ENCODE results near the gene REC114. TPM values are rescaled to one million over a fixed set of nuclear protein-coding genes. Genes with fewer than 3 reads are reported as not detected.
A peak's percentile ranks its signal among the peaks of the same experiment; 100 is the strongest.

The REC114 gene
- total and polyA plus RNA-seq, 2 of the 8 experiments (the other 6 are each of a cell fraction or from before 2014, with no cell fraction given) = 0.12 TPM; not detected in 1

DNA sequence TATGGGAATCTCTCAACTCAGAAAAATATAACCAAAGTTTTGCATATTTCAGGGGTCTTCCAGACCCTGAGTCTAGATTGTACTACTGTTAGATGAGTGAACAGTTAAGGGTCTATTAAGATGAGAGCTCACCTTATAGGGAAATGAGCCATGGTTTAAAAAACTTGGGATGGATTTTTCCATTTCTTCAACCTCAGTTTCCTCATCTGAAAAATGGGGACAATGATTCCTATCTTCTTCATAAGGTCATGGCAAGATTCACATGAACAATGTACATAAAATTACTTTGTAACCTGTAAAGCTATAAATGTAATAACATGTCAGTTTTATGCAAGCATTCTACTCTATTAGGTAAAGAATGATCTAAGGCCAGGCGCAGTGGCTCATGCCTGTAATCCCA lies 161.5 kb downstream of the REC114 start:
- no peak for FAIRE-seq
- no peak overlapping the region for H3K56ac ChIP-seq (replicated peaks; ENCODE audit: insufficient read length, low read depth, low read length)
- H3K4me2 ChIP-seq (ENCODE audit: insufficient read depth in 1 of 2, low read depth in 2 of 2, low read length in 2 of 2) = no peak overlapping the region
- peaks cover 13 to 26% (median 21%) of the 10 kb centered on the region in 4 experiments; a peak in 6 of 7 replicates for H3K4me1 ChIP-seq (replicated peaks in 1 of 4; ENCODE audit: control insufficient read depth in 3 of 4, insufficient read depth in 4 of 4, low read length in 3 of 4)
- 100% methylated on average over 1 of the region's 1 CpG; no CpG with 5 or more reads in 1 of the 2 experiments for WGBS, 2 experiments (ENCODE audit: extremely low coverage in 1 of 2, insufficient coverage in 1 of 2, insufficient read length in 1 of 2, insufficient replicate concordance in 2 of 2, low coverage in 1 of 2, low lambda C conversion rate in 2 of 2, missing lambda C conversion rate in 1 of 2)
- no peaks in the 10 kb centered on the region; a peak in 1 of 8 replicates for H3K36me3 ChIP-seq (ENCODE audit: control insufficient read depth in 2 of 4, insufficient read depth in 4 of 4, low read length in 3 of 4)
- no peak overlapping the region for H2BK20ac ChIP-seq (ENCODE audit: low read length)
- no peak overlapping the region for H4K5ac ChIP-seq (ENCODE audit: insufficient read length, low read depth, low read length)
- DNase-seq (ENCODE audit: low read depth in 1 of 2, low spot score in 2 of 2) = no peak
- H3K9ac ChIP-seq (replicated peaks in 1 of 4; ENCODE audit: extremely low read depth in 1 of 4, low read depth in 3 of 4, low read length in 3 of 4) = no peak overlapping the region
- H2BK15ac ChIP-seq (ENCODE audit: low read length) = no peak overlapping the region
- no peak overlapping the region for H3K27ac ChIP-seq (ENCODE audit: low read depth, low read length)
- H3K4me3 ChIP-seq (ENCODE audit: extremely low read depth in 1 of 4, insufficient read depth in 2 of 4, low read depth in 3 of 4, low read length in 4 of 4) = no peak overlapping the region
- no peak overlapping the region for H2AK5ac ChIP-seq (ENCODE audit: low read depth, low read length)
- H3K14ac ChIP-seq (ENCODE audit: insufficient read length) = no peak overlapping the region
- no peaks in the 10 kb centered on the region for H3K23me2 ChIP-seq (ENCODE audit: low read depth, low read length)
- peaks cover 17 to 98% of the 10 kb centered on the region in 2 experiments for H3K79me2 ChIP-seq (ENCODE audit: control insufficient read depth in 1 of 2, insufficient read depth in 2 of 2, low read length in 2 of 2)
- no peak overlapping the region for H4K8ac ChIP-seq (ENCODE audit: extremely low read depth, insufficient read depth, low read length)
- H2AFZ ChIP-seq (ENCODE audit: low read length) = no peak overlapping the region
- H4K20me1 ChIP-seq (replicated peaks in 1 of 2; ENCODE audit: control insufficient read depth in 1 of 2, insufficient read depth in 2 of 2, low read length in 2 of 2) = peaks cover 20 to 35% of the 10 kb centered on the region in 2 experiments
- H3K18ac ChIP-seq (ENCODE audit: extremely low read depth, low read length) = peak overlapping the region; percentile 15; the same call in 1 of the 2 replicates
- no peak overlapping the region for H2BK12ac ChIP-seq (ENCODE audit: low read depth, low read length)
- no peak overlapping the region for H3K23ac ChIP-seq (ENCODE audit: insufficient read length)
- H2BK120ac ChIP-seq (replicated peaks; ENCODE audit: low read depth, low read length) = no peak overlapping the region
- peaks cover 2% of the 10 kb centered on the region; the same call in 1 of the 2 replicates for H3K79me1 ChIP-seq (ENCODE audit: low read depth, low read length)
- ChIA-PET POLR2A (ENCODE audit: partially characterized antibody) (interaction anchor here (1.4 kb wide), 1 partner anchor 80 kb away, joined by 3 read pairs; no protein-coding TSS in a partner anchor), CTCF (ENCODE audit: partially characterized antibody) (interaction anchor here (0.5 to 7.4 kb wide), 10 partner anchors 10 to 947 kb away, joined by 3 to 42 read pairs (median 3); no protein-coding TSS in a partner anchor)
- H4K91ac ChIP-seq (replicated peaks; ENCODE audit: insufficient read length, low read length) = no peak overlapping the region
- no peak overlapping the region for H2BK5ac ChIP-seq (ENCODE audit: low read depth, low read length)
- H3K4ac ChIP-seq (replicated peaks; ENCODE audit: insufficient read length, low read depth, low read length) = no peak overlapping the region
- H3K9me3 ChIP-seq (ENCODE audit: insufficient read depth in 2 of 2, low read depth in 1 of 2, low read length in 1 of 2) = no peaks in the 10 kb centered on the region
- H3K27me3 ChIP-seq (replicated peaks in 1 of 4; ENCODE audit: control insufficient read depth in 3 of 4, extremely low read depth in 1 of 4, insufficient read depth in 3 of 4, low read length in 3 of 4) = no peaks in the 10 kb centered on the region
- no peak for TF ChIP-seq CTCF (IDR thresholded peaks at IDR 0.05; ENCODE audit: control extremely low read depth in 1 of 3, insufficient read depth in 1 of 3, low read depth in 1 of 3, low read length in 3 of 3)
- TF ChIP-seq BACH1 (IDR thresholded peaks at IDR 0.05; ENCODE audit: low read length) = no peak
- TF ChIP-seq RXRA (IDR thresholded peaks at IDR 0.05; ENCODE audit: insufficient read depth, low read depth, low read length) = no peak
- TF ChIP-seq POU5F1 (IDR thresholded peaks at IDR 0.05; ENCODE audit: low read depth, low read length) = no peak
- no peak for TF ChIP-seq GABPA (IDR thresholded peaks at IDR 0.05; ENCODE audit: borderline replicate concordance, insufficient read depth, low read length)
- TF ChIP-seq CEBPB (IDR thresholded peaks at IDR 0.05; ENCODE audit: low read depth, low read length) = no peak
- no peak for TF ChIP-seq TAF7 (optimal IDR thresholded peaks at IDR 0.05; ENCODE audit: borderline replicate concordance, low read depth, low read length)
- TF ChIP-seq TAF1 (IDR thresholded peaks at IDR 0.05; ENCODE audit: low read depth, low read length) = no peak
- no peak for TF ChIP-seq SIN3A (conservative IDR thresholded peaks at IDR 0.05 in 1 of 2, IDR thresholded peaks at IDR 0.05 in 1 of 2; ENCODE audit: low read depth in 1 of 2, low read length in 2 of 2)
- TF ChIP-seq JUN (IDR thresholded peaks at IDR 0.05; ENCODE audit: low read depth, low read length) = no peak
- TF ChIP-seq KDM5A (IDR thresholded peaks at IDR 0.05; ENCODE audit: low read length) = no peak
